H1 (cell line): ENCODE measurements around the gene PRR16. TPM values are rescaled to one million over a fixed set of nuclear protein-coding genes. Genes with fewer than 3 reads are reported as not detected.

Experiments used
- CTCF ChIA-PET: fragments of 300-600 bp; sonication (Branson Sonifier 250); formaldehyde crosslinking; loops from one replicate; lab custom pipeline; 2021; ENCODE audit not compliant: partially characterized antibody; lab: Charles Lee
- POLR2A ChIA-PET: fragments of 300-600 bp; sonication (Branson Sonifier 250); formaldehyde crosslinking; loops from one replicate; lab custom pipeline; 2021; ENCODE audit warnings: inconsistent platforms; ENCODE audit not compliant: partially characterized antibody; lab: Charles Lee
- DNase-seq, 2 experiments: peaks; one replicate each; pipeline versions ENCODE4 v3.0.0 to v3.0.0-alpha.2; 2010 to 2022; ENCODE audit warnings: low spot score in 2 of 2, low read depth in 1 of 2, mixed read lengths in 1 of 2
- FAIRE-seq: peaks from 2 replicates; lab custom pipeline; 2011; peaks lifted over from hg19 to GRCh38; lab: Jason Lieb, UNC
- H2AFZ ChIP-seq: 2 replicates; pipeline ENCODE4 v1.8.1; 2012; ENCODE audit warnings: low read length, inconsistent platforms
- H2AK5ac ChIP-seq: 2 replicates; pipeline ENCODE4 v1.6.1; 2013; ENCODE audit warnings: low read depth, low read length
- H2BK120ac ChIP-seq: replicated peaks from 2 replicates; pipeline ENCODE3; 2013; ENCODE audit warnings: low read depth, low read length, inconsistent platforms
- H2BK12ac ChIP-seq: 2 replicates; pipeline ENCODE4 v1.6.1; 2013; ENCODE audit warnings: low read depth, low read length
- H2BK15ac ChIP-seq: 2 replicates; pipeline ENCODE4 v1.6.1; 2013; ENCODE audit warnings: low read length
- H2BK20ac ChIP-seq: 2 replicates; pipeline ENCODE4 v1.6.1; 2013; ENCODE audit warnings: low read length
- H2BK5ac ChIP-seq: 2 replicates; pipeline ENCODE4 v1.6.1; 2013; ENCODE audit warnings: low read depth, low read length
- H3K14ac ChIP-seq: 2 replicates; pipeline ENCODE4 v1.6.1; 2013; ENCODE audit warnings: inconsistent platforms; ENCODE audit not compliant: insufficient read length
- H3K18ac ChIP-seq: 2 replicates; pipeline ENCODE4 v1.6.1; 2013; ENCODE audit warnings: low read length; ENCODE audit errors: extremely low read depth
- H3K23ac ChIP-seq: 2 replicates; pipeline ENCODE4 v1.6.1; 2013; ENCODE audit warnings: inconsistent platforms; ENCODE audit not compliant: insufficient read length
- H3K23me2 ChIP-seq: 2 replicates; pipeline ENCODE4 v1.6.1; 2013; ENCODE audit warnings: low read depth, low read length
- H3K27ac ChIP-seq: 2 replicates; pipeline ENCODE4 v1.6.1; 2011; ENCODE audit warnings: low read depth, low read length, inconsistent platforms
- H3K27me3 ChIP-seq, 4 experiments: replicated peaks in 1 of 4; 1 replicate in 1 of 4; 2 replicates in 3 of 4; pipeline versions ENCODE4 v1.6.1 to v1.8.1; 2011 to 2013; ENCODE audit warnings: low read length in 3 of 4, mild to moderate bottlenecking in 3 of 4, inconsistent platforms in 2 of 4, mixed read lengths in 2 of 4, moderate library complexity in 1 of 4; ENCODE audit not compliant: control insufficient read depth in 3 of 4, insufficient read depth in 3 of 4; ENCODE audit errors: extremely low read depth in 1 of 4
- H3K36me3 ChIP-seq, 4 experiments: 2 replicates each; pipeline versions ENCODE4 v1.6.1 to v1.8.1; 2011 to 2013; ENCODE audit warnings: mild to moderate bottlenecking in 4 of 4, low read length in 3 of 4, moderate library complexity in 2 of 4, control low read depth in 1 of 4, inconsistent platforms in 1 of 4; ENCODE audit not compliant: insufficient read depth in 4 of 4, control insufficient read depth in 2 of 4
- H3K4ac ChIP-seq: replicated peaks from 2 replicates; pipeline ENCODE3; 2013; ENCODE audit warnings: low read length, low read depth, mixed read lengths, inconsistent platforms; ENCODE audit not compliant: insufficient read length
- H3K4me1 ChIP-seq, 4 experiments: replicated peaks in 1 of 4; 1 replicate in 1 of 4; 2 replicates in 3 of 4; pipeline versions ENCODE4 v1.6.1 to v1.8.1; 2011 to 2013; ENCODE audit warnings: low read length in 3 of 4, inconsistent platforms in 2 of 4, mixed read lengths in 1 of 4; ENCODE audit not compliant: insufficient read depth in 4 of 4, control insufficient read depth in 3 of 4
- H3K4me2 ChIP-seq, 2 experiments: 2 replicates each; pipeline versions ENCODE4 v1.6.1 to v1.8.1; 2011 to 2013; ENCODE audit warnings: low read depth in 2 of 2, low read length in 2 of 2, control low read depth in 1 of 2, inconsistent platforms in 1 of 2, mild to moderate bottlenecking in 1 of 2; ENCODE audit not compliant: insufficient read depth in 1 of 2
- H3K4me3 ChIP-seq, 4 experiments: fragments of 200-600, 300-600 bp in 1 of 4; sonication (generic), shearing (Covaris generic), sonication (Bioruptor Twin) in 1 of 4; 2 replicates each; pipeline versions ENCODE4 v1.5.1 to v1.8.1; 2011 to 2016; ENCODE audit warnings: low read length in 4 of 4, low read depth in 3 of 4, control low read depth in 2 of 4, inconsistent platforms in 2 of 4, mild to moderate bottlenecking in 2 of 4, mixed read lengths in 1 of 4, moderate library complexity in 1 of 4; ENCODE audit not compliant: insufficient read depth in 2 of 4; ENCODE audit errors: extremely low read depth in 1 of 4
- H3K56ac ChIP-seq: replicated peaks from 2 replicates; pipeline ENCODE3; 2013; ENCODE audit warnings: low read depth, mild to moderate bottlenecking, mixed read lengths, low read length, inconsistent platforms; ENCODE audit not compliant: insufficient read length
- H3K79me1 ChIP-seq: 2 replicates; pipeline ENCODE4 v1.6.1; 2013; ENCODE audit warnings: low read depth, low read length, control low read depth
- H3K79me2 ChIP-seq, 2 experiments: 2 replicates each; pipeline versions ENCODE4 v1.6.1 to v1.8.1; 2012 to 2013; ENCODE audit warnings: low read length in 2 of 2, mild to moderate bottlenecking in 2 of 2, inconsistent platforms in 1 of 2; ENCODE audit not compliant: insufficient read depth in 2 of 2, control insufficient read depth in 1 of 2
- H3K9ac ChIP-seq, 4 experiments: replicated peaks in 1 of 4; 1 replicate in 1 of 4; 2 replicates in 3 of 4; pipeline versions ENCODE4 v1.6.1 to v1.8.1; 2011 to 2013; ENCODE audit warnings: low read depth in 3 of 4, low read length in 3 of 4, control low read depth in 2 of 4, mild to moderate bottlenecking in 2 of 4, moderate library complexity in 2 of 4, inconsistent platforms in 1 of 4; ENCODE audit errors: extremely low read depth in 1 of 4
- H3K9me3 ChIP-seq, 2 experiments: 2 replicates each; pipeline versions ENCODE4 v1.6.1 to v1.8.1; 2012 to 2013; ENCODE audit warnings: mild to moderate bottlenecking in 2 of 2, moderate library complexity in 2 of 2, control low read depth in 1 of 2, inconsistent platforms in 1 of 2, low read depth in 1 of 2, low read length in 1 of 2, mixed read lengths in 1 of 2; ENCODE audit not compliant: insufficient read depth in 2 of 2
- H4K20me1 ChIP-seq, 2 experiments: replicated peaks in 1 of 2; 2 replicates each; pipeline versions ENCODE3 to v1.8.1; 2011 to 2013; ENCODE audit warnings: inconsistent platforms in 2 of 2, low read length in 2 of 2, mild to moderate bottlenecking in 1 of 2; ENCODE audit not compliant: insufficient read depth in 2 of 2, control insufficient read depth in 1 of 2
- H4K5ac ChIP-seq: 2 replicates; pipeline ENCODE4 v1.6.1; 2013; ENCODE audit warnings: low read length, low read depth, mixed read lengths, inconsistent platforms; ENCODE audit not compliant: insufficient read length
- H4K8ac ChIP-seq: 2 replicates; pipeline ENCODE4 v1.8.0; 2013; ENCODE audit warnings: mild to moderate bottlenecking, moderate library complexity, low read length, inconsistent platforms; ENCODE audit not compliant: insufficient read depth; ENCODE audit errors: extremely low read depth
- H4K91ac ChIP-seq: replicated peaks from 2 replicates; pipeline ENCODE3; 2013; ENCODE audit warnings: low read length, mixed read lengths, inconsistent platforms; ENCODE audit not compliant: insufficient read length
- SP4 ChIP-seq: IDR thresholded peaks from 2 replicates; pipeline ENCODE4 v1.6.1; 2012; ENCODE audit warnings: low read length, inconsistent platforms
- whole genome bisulfite sequencing, 2 experiments: shearing (Covaris generic) in 1 of 2; methylation state at CpG; one replicate each; pipeline versions ENCODE4 v1.1.6 to v1.1.7; 2013 to 2015; ENCODE audit warnings: low lambda C conversion rate in 2 of 2, mixed read lengths in 2 of 2, inconsistent platforms in 1 of 2, low coverage in 1 of 2, missing lambda C conversion rate in 1 of 2; ENCODE audit not compliant: insufficient replicate concordance in 2 of 2, insufficient coverage in 1 of 2, insufficient read length in 1 of 2; ENCODE audit errors: extremely low coverage in 1 of 2, missing lambda C conversion rate in 1 of 2; 5-methylcytosine and 5-hydroxymethylcytosine counted together
- polyA plus RNA-seq, 7 experiments: library from polyadenylated mRNA; depleted of rRNA in 3 of 7; stranded (reverse) in 5 of 7; unstranded in 2 of 7; fragments of >200 nt in 5 of 7; fragments of 200-250 nt in 2 of 7; gene quantifications; 1 replicate in 5 of 7; 2 replicates in 1 of 7; 4 replicates in 1 of 7; pipeline versions ENCODE4 v1.2.1 to v1.2.3, GENCODE V29; 2011 to 2013; ENCODE audit warnings: missing spikeins in 2 of 7, mixed read lengths in 2 of 7
- total RNA-seq: library from RNA; stranded (reverse); fragmentation: NEBNext Ultra II Directional; extraction: Animal tissue kit (Norgen Biotek cat#: 25700); gene quantifications from 2 replicates; pipeline ENCODE4 v1.2.1, GENCODE V29; 2021
- TF ChIP-seq, protein P1 (sequence below): IDR thresholded peaks from 2 replicates; pipeline ENCODE4 v1.6.1; 2012; ENCODE audit warnings: inconsistent platforms

The PRR16 gene
- total and polyA plus RNA-seq, 2 of the 8 experiments (the other 6 are each of a cell fraction or from before 2014, with no cell fraction given) = 0.73 to 1.6 TPM

DNA sequence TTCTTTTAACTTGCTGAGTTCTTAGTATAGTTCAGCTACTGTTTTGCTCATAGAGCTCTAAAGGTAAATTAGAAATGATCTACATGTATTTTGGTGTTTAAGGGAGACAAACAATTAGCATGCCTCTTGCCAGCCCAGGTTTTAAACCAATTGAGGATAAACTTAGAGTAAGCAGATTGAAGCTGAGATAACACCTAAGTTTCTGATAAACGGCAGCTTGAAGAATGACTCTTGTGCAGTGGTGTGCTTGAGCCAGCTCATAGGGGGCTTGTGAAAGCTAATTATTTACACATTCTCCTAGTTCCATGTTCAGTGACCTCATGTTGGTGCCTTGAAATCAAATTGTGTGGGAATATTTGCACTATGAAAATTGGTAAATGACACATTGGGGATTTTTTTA is 193.0 kb downstream of the PRR16 start:
- Histone ChIP-seq H2BK20ac (no peak overlapping the region), H3K23ac (no peak overlapping the region), H2BK15ac (no peak overlapping the region), H2BK120ac (no peak overlapping the region), H2AFZ (no peak overlapping the region), H3K79me2 (no peaks in the 10 kb centered on the region), H2AK5ac (no peak overlapping the region), H3K4ac (no peak overlapping the region), H4K8ac (no peak overlapping the region), H3K56ac (no peak overlapping the region), H3K27ac (no peak overlapping the region), H3K79me1 (no peaks in the 10 kb centered on the region), H3K23me2 (no peaks in the 10 kb centered on the region), H4K5ac (no peak overlapping the region), H3K4me2 (no peak overlapping the region), H3K9me3 (no peaks in the 10 kb centered on the region), H3K36me3 (peaks cover 0 to 2% (median 0%) of the 10 kb centered on the region in 4 experiments; a peak in 1 of 8 replicates), H4K20me1 (no peaks in the 10 kb centered on the region), H3K27me3 (no peaks in the 10 kb centered on the region), H3K18ac (no peak overlapping the region), H2BK5ac (no peak overlapping the region), H3K4me1 (peaks cover 0 to 3% (median 3%) of the 10 kb centered on the region in 4 experiments; a peak in 1 of 7 replicates), H3K14ac (no peak overlapping the region), H4K91ac (no peak overlapping the region), H2BK12ac (no peak overlapping the region), H3K4me3 (no peak overlapping the region), H3K9ac (no peak overlapping the region)
- CTCF ChIA-PET = interaction anchor here (0.7 to 2.6 kb wide), 9 partner anchors 15 to 292 kb away, joined by 3 to 8 read pairs (median 4); no protein-coding TSS in a partner anchor
- FAIRE-seq (no peak), DNase-seq (no peak)
- POLR2A ChIA-PET = interaction anchor here (0.9 to 1.5 kb wide), 2 partner anchors 29 to 38 kb away, joined by 3 read pairs; no protein-coding TSS in a partner anchor
- 82% methylated on average over 1 of the region's 1 CpG; no CpG with 5 or more reads in 1 of the 2 experiments for WGBS, 2 experiments
- no peak for TF ChIP-seq SP4
- TF ChIP-seq, protein P1, sequence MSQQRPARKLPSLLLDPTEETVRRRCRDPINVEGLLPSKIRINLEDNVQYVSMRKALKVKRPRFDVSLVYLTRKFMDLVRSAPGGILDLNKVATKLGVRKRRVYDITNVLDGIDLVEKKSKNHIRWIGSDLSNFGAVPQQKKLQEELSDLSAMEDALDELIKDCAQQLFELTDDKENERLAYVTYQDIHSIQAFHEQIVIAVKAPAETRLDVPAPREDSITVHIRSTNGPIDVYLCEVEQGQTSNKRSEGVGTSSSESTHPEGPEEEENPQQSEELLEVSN = no peak
